ENCODE results near the gene BDH1.

BDH1 gene

GRCh38 chr3:197561926-197562325 lies 6.2 kb upstream of the BDH1 start:
- H3K9me3 ChIP-seq (ENCODE audit: control extremely low read depth in 1 of 5, control insufficient read depth in 4 of 5, insufficient read depth in 2 of 5, low read depth in 1 of 5, low read length in 4 of 5) = peaks cover 0 to 6% (median 0%) of the 10 kb centered on the region in 5 experiments
- no peaks in the 10 kb centered on the region for H3K36me3 ChIP-seq (ENCODE audit: control insufficient read depth in 4 of 4, insufficient read depth in 4 of 4, low read length in 3 of 4)
- no peak overlapping the region for H3K27ac ChIP-seq (ENCODE audit: insufficient read depth in 1 of 2, low read depth in 1 of 2, low read length in 2 of 2, poor library complexity in 1 of 2, severe bottlenecking in 2 of 2)
- peaks cover 2 to 18% (median 3%) of the 10 kb centered on the region in 5 experiments for H3K27me3 ChIP-seq (replicated peaks in 2 of 5; ENCODE audit: control insufficient read depth in 4 of 5, insufficient read depth in 5 of 5, low read length in 4 of 5)
- CTCF ChIA-PET = no interaction called here
- no peaks in the 10 kb centered on the region for H3K4me1 ChIP-seq (ENCODE audit: control extremely low read depth in 1 of 4, control insufficient read depth in 4 of 4, insufficient read depth in 4 of 4, low read length in 3 of 4)
- H3K4me3 ChIP-seq (ENCODE audit: control insufficient read depth in 1 of 7, extremely low read depth in 1 of 7, insufficient read depth in 4 of 7, low read depth in 2 of 7, low read length in 6 of 7) = no peak overlapping the region
- DNase-seq = no peak
- POLR2A ChIA-PET = interaction anchor here (0.6 kb wide), 1 partner anchor 1430 kb away, joined by 3 read pairs; no protein-coding TSS in a partner anchor
- 90% methylated on average over 3 of the region's 5 CpGs for WGBS (ENCODE audit: insufficient coverage)

GRCh38 chr3:197559651-197560050 lies 3.9 kb upstream of the BDH1 start:
- peaks cover 2 to 18% (median 3%) of the 10 kb centered on the region in 5 experiments for H3K27me3 ChIP-seq (replicated peaks in 2 of 5; ENCODE audit: control insufficient read depth in 4 of 5, insufficient read depth in 5 of 5, low read length in 4 of 5)
- H3K9me3 ChIP-seq (ENCODE audit: control extremely low read depth in 1 of 5, control insufficient read depth in 4 of 5, insufficient read depth in 2 of 5, low read depth in 1 of 5, low read length in 4 of 5) = peaks cover 0 to 2% (median 0%) of the 10 kb centered on the region in 5 experiments
- no peak overlapping the region for H3K27ac ChIP-seq (ENCODE audit: insufficient read depth in 1 of 2, low read depth in 1 of 2, low read length in 2 of 2, poor library complexity in 1 of 2, severe bottlenecking in 2 of 2)
- H3K4me3 ChIP-seq (ENCODE audit: control insufficient read depth in 1 of 7, extremely low read depth in 1 of 7, insufficient read depth in 4 of 7, low read depth in 2 of 7, low read length in 6 of 7) = no peak overlapping the region
- POLR2A ChIA-PET = no interaction called here
- 90% methylated on average over 2 of the region's 3 CpGs for WGBS (ENCODE audit: insufficient coverage)
- CTCF ChIA-PET = no interaction called here
- no peaks in the 10 kb centered on the region for H3K36me3 ChIP-seq (ENCODE audit: control insufficient read depth in 4 of 4, insufficient read depth in 4 of 4, low read length in 3 of 4)
- no peak for DNase-seq
- peaks cover 0 to 13% (median 7%) of the 10 kb centered on the region in 4 experiments for H3K4me1 ChIP-seq (ENCODE audit: control extremely low read depth in 1 of 4, control insufficient read depth in 4 of 4, insufficient read depth in 4 of 4, low read length in 3 of 4)

DNA sequence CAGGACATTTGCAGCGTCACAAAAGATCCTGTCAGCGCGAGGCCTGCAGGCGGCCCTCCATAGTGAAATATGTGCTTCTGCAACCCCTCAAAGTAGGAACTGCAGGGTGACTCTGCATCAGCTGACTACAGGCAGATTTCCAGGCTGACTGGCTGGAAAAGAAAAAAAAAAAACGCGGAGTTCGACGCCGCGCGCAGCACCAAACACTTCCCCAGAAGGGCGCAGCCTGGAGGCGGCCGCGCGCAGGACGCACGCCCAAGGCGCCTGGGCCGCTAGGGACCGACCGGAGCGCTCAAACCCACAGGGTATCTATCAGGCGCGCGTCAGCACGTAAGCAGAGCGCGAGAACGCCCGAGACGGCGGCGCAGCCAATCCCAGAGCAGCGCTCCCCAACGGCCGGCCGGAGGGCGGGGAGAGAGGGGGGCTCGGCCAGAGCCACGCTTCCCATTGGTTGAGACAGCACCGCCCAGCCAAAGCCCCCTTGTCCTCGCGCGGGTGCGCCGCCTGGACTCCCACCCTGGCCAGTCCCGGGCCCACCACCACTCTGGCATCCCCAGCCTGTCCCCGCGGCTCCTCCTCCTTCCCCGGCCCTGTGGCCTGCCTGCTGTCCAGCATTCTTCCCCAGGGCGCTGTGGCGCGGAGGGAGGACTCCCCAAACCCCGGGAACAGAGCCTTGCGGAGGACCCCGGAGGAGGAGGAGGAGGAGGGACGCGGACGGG lies 1.0 kb downstream of the BDH1 start:
- CTCF ChIA-PET = interaction anchor here (1.4 kb wide), 1 partner anchor 40 kb away, joined by 4 read pairs; no protein-coding TSS in a partner anchor
- POLR2A ChIA-PET = no interaction called here
- peak overlapping the region; percentile 64 to 84 for H3K27ac ChIP-seq (ENCODE audit: insufficient read depth in 1 of 2, low read depth in 1 of 2, low read length in 2 of 2, poor library complexity in 1 of 2, severe bottlenecking in 2 of 2)

DNA sequence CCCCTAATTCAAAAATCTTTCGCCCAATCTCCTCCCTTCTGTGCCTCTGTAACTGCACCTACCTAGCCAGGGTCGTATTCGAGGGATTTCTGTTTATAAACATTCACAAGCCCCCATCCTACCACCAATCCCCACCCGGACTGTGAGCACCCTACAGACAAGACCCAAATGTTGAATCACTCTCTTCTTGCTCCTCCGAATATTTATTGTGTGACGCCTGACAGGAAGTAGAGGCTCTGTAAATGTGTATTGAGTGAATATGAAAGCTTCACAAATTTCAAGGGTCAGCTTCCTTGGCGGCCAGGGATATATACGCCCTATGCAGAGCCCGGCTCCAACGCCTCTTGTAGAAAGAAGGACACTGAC lies 1.6 kb downstream of the BDH1 start:
- H3K4me3 ChIP-seq (ENCODE audit: control insufficient read depth in 1 of 7, extremely low read depth in 1 of 7, insufficient read depth in 4 of 7, low read depth in 2 of 7, low read length in 6 of 7) = peak overlapping the region; percentile 68 to 88 (median 82)
- H3K27me3 ChIP-seq (replicated peaks in 2 of 5; ENCODE audit: control insufficient read depth in 4 of 5, insufficient read depth in 5 of 5, low read length in 4 of 5) = peaks cover 2 to 11% (median 3%) of the 10 kb centered on the region in 5 experiments
- peaks cover 0 to 21% (median 16%) of the 10 kb centered on the region in 4 experiments for H3K4me1 ChIP-seq (ENCODE audit: control extremely low read depth in 1 of 4, control insufficient read depth in 4 of 4, insufficient read depth in 4 of 4, low read length in 3 of 4)
- no peak for DNase-seq
- H3K36me3 ChIP-seq (ENCODE audit: control insufficient read depth in 4 of 4, insufficient read depth in 4 of 4, low read length in 3 of 4) = peaks cover 0 to 16% (median 2%) of the 10 kb centered on the region in 4 experiments
- H3K27ac ChIP-seq (ENCODE audit: insufficient read depth in 1 of 2, low read depth in 1 of 2, low read length in 2 of 2, poor library complexity in 1 of 2, severe bottlenecking in 2 of 2) = peak overlapping the region in 1 of 2 experiments; percentile 84
- ChIA-PET CTCF (interaction anchor here (0.8 to 1.4 kb wide), 2 partner anchors 13 to 40 kb away, joined by 3 to 4 read pairs; no protein-coding TSS in a partner anchor), POLR2A (no interaction called here)
- 13% methylated on average over 7 of the region's 10 CpGs for whole genome bisulfite sequencing (ENCODE audit: insufficient coverage)
- H3K9me3 ChIP-seq (ENCODE audit: control extremely low read depth in 1 of 5, control insufficient read depth in 4 of 5, insufficient read depth in 2 of 5, low read depth in 1 of 5, low read length in 4 of 5) = no peaks in the 10 kb centered on the region

More for the DNA sequence above, 1.0 kb downstream of the BDH1 start:
- no peaks in the 10 kb centered on the region for H3K9me3 ChIP-seq (ENCODE audit: control extremely low read depth in 1 of 5, control insufficient read depth in 4 of 5, insufficient read depth in 2 of 5, low read depth in 1 of 5, low read length in 4 of 5)
- 0% methylated on average over 49 of the region's 60 CpGs for WGBS (ENCODE audit: insufficient coverage)
- peaks cover 0 to 11% (median 2%) of the 10 kb centered on the region in 4 experiments for H3K36me3 ChIP-seq (ENCODE audit: control insufficient read depth in 4 of 4, insufficient read depth in 4 of 4, low read length in 3 of 4)
- DNase-seq = peak; percentile 96 to 98 (median 97)
- H3K4me3 ChIP-seq (ENCODE audit: control insufficient read depth in 1 of 7, extremely low read depth in 1 of 7, insufficient read depth in 4 of 7, low read depth in 2 of 7, low read length in 6 of 7) = peak overlapping the region; percentile 68 to 88 (median 82)
- peaks cover 2 to 16% (median 3%) of the 10 kb centered on the region in 5 experiments for H3K27me3 ChIP-seq (replicated peaks in 2 of 5; ENCODE audit: control insufficient read depth in 4 of 5, insufficient read depth in 5 of 5, low read length in 4 of 5)
- peaks cover 0 to 21% (median 16%) of the 10 kb centered on the region in 4 experiments for H3K4me1 ChIP-seq (ENCODE audit: control extremely low read depth in 1 of 4, control insufficient read depth in 4 of 4, insufficient read depth in 4 of 4, low read length in 3 of 4)

DNA sequence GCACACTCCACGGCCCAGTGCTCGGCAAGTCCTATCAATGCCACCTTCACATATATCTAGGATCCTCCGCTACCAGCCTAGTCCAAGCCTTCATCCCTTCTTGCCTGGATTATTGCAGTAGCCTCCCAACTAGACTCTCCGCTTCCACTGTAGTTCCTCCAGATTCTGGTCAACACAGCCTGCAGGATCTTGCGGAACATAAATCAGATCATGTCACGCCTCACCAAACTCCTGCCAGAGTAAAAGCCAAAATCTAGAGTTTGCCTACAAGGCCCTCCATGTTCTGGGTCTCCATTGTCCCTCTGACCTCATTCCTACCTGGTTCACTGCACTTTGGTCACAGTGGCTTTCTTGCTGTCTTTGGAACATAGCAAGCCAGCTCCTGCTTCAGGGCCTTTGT lies 3.6 kb downstream of the BDH1 start:
- H3K9me3 ChIP-seq (ENCODE audit: control extremely low read depth in 1 of 5, control insufficient read depth in 4 of 5, insufficient read depth in 2 of 5, low read depth in 1 of 5, low read length in 4 of 5) = no peaks in the 10 kb centered on the region
- H3K36me3 ChIP-seq (ENCODE audit: control insufficient read depth in 4 of 4, insufficient read depth in 4 of 4, low read length in 3 of 4) = peaks cover 0 to 21% (median 2%) of the 10 kb centered on the region in 4 experiments
- H3K4me1 ChIP-seq (ENCODE audit: control extremely low read depth in 1 of 4, control insufficient read depth in 4 of 4, insufficient read depth in 4 of 4, low read length in 3 of 4) = peaks cover 0 to 21% (median 16%) of the 10 kb centered on the region in 4 experiments
- DNase-seq = no peak
- ChIA-PET POLR2A (no interaction called here), CTCF (no interaction called here)
- 94% methylated on average over 5 of the region's 6 CpGs for WGBS (ENCODE audit: insufficient coverage)
- no peak overlapping the region for H3K4me3 ChIP-seq (ENCODE audit: control insufficient read depth in 1 of 7, extremely low read depth in 1 of 7, insufficient read depth in 4 of 7, low read depth in 2 of 7, low read length in 6 of 7)
- peaks cover 0 to 2% (median 0%) of the 10 kb centered on the region in 5 experiments for H3K27me3 ChIP-seq (replicated peaks in 2 of 5; ENCODE audit: control insufficient read depth in 4 of 5, insufficient read depth in 5 of 5, low read length in 4 of 5)
- no peak overlapping the region for H3K27ac ChIP-seq (ENCODE audit: insufficient read depth in 1 of 2, low read depth in 1 of 2, low read length in 2 of 2, poor library complexity in 1 of 2, severe bottlenecking in 2 of 2)

DNA sequence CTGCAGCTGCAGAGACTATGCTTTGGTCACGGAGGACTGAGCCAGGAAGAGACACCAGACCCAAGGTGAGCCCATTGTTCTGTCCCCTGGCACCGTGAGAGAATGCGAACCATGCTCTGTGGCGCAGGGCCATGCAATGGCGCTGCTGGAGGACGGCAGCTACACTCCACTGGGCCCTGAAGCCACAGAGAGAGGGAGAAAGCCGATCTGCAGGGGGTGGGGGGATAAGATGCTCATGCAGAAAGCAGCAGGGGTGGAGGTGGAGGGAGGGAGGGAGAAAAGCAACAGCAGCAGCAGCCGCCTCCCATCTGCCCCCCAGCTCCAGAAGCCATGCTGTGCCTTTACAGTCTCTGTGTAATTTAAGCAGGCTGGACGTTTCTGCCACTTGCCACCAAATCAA lies 5.3 kb downstream of the BDH1 start:
- ChIA-PET POLR2A (no interaction called here), CTCF (interaction anchor here (1.2 kb wide), 1 partner anchor 174 kb away, joined by 3 read pairs; no protein-coding TSS in a partner anchor)
- H3K9me3 ChIP-seq (ENCODE audit: control extremely low read depth in 1 of 5, control insufficient read depth in 4 of 5, insufficient read depth in 2 of 5, low read depth in 1 of 5, low read length in 4 of 5) = no peaks in the 10 kb centered on the region
- no peak overlapping the region for H3K4me3 ChIP-seq (ENCODE audit: control insufficient read depth in 1 of 7, extremely low read depth in 1 of 7, insufficient read depth in 4 of 7, low read depth in 2 of 7, low read length in 6 of 7)
- H3K36me3 ChIP-seq (ENCODE audit: control insufficient read depth in 4 of 4, insufficient read depth in 4 of 4, low read length in 3 of 4) = peaks cover 0 to 29% (median 3%) of the 10 kb centered on the region in 4 experiments
- H3K4me1 ChIP-seq (ENCODE audit: control extremely low read depth in 1 of 4, control insufficient read depth in 4 of 4, insufficient read depth in 4 of 4, low read length in 3 of 4) = peaks cover 0 to 16% (median 14%) of the 10 kb centered on the region in 4 experiments
- DNase-seq = no peak
- no peak overlapping the region for H3K27ac ChIP-seq (ENCODE audit: insufficient read depth in 1 of 2, low read depth in 1 of 2, low read length in 2 of 2, poor library complexity in 1 of 2, severe bottlenecking in 2 of 2)
- H3K27me3 ChIP-seq (replicated peaks in 2 of 5; ENCODE audit: control insufficient read depth in 4 of 5, insufficient read depth in 5 of 5, low read length in 4 of 5) = no peaks in the 10 kb centered on the region
- WGBS (ENCODE audit: insufficient coverage) = 95% methylated on average over 6 of the region's 9 CpGs

DNA sequence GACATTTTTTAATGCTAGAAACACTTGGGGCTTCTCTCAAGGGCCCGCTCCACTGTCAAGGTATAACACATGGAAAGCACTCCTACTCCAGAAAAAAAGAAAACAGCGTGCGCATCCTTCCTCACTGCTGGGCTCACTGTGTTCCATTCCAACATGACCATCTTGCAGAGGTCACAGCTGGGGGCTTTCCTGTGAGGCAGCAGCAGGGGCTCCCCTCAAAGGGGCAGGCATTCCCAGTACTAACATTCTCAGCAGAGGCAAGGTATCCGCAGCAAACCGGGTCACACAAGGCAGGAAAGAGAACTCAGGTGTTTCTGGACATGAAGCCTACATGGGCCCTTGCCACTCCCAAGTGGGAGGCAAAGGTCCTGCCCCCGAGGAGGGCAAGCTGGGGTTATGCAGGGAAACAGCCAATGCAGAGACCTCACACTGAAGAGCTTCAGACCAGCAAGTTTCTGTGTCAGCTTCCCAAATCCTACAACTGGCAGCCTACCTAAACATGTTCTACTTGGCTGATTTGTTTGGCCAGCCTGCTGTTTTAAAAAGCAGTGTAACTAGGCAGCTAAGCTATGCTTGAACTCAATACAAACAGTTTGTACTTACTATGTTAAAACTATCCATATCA lies 6.4 kb downstream of the BDH1 start:
- CTCF ChIA-PET = no interaction called here
- POLR2A ChIA-PET = no interaction called here

More for the DNA sequence above, 6.4 kb downstream of the BDH1 start:
- Histone ChIP-seq H3K4me3 (ENCODE audit: control insufficient read depth in 1 of 7, extremely low read depth in 1 of 7, insufficient read depth in 4 of 7, low read depth in 2 of 7, low read length in 6 of 7) (no peak overlapping the region), H3K27ac (ENCODE audit: insufficient read depth in 1 of 2, low read depth in 1 of 2, low read length in 2 of 2, poor library complexity in 1 of 2, severe bottlenecking in 2 of 2) (no peak overlapping the region), H3K27me3 (replicated peaks in 2 of 5; ENCODE audit: control insufficient read depth in 4 of 5, insufficient read depth in 5 of 5, low read length in 4 of 5) (no peaks in the 10 kb centered on the region), H3K36me3 (ENCODE audit: control insufficient read depth in 4 of 4, insufficient read depth in 4 of 4, low read length in 3 of 4) (peaks cover 0 to 32% (median 7%) of the 10 kb centered on the region in 4 experiments), H3K9me3 (ENCODE audit: control extremely low read depth in 1 of 5, control insufficient read depth in 4 of 5, insufficient read depth in 2 of 5, low read depth in 1 of 5, low read length in 4 of 5) (no peaks in the 10 kb centered on the region), H3K4me1 (ENCODE audit: control extremely low read depth in 1 of 4, control insufficient read depth in 4 of 4, insufficient read depth in 4 of 4, low read length in 3 of 4) (peaks cover 0 to 8% (median 7%) of the 10 kb centered on the region in 4 experiments)
- DNase-seq = no peak
- WGBS (ENCODE audit: insufficient coverage) = 92% methylated on average over 6 of the region's 6 CpGs
